ENCODE results near the gene API5. TPM values are rescaled to one million over a fixed set of nuclear protein-coding genes. Genes with fewer than 3 reads are reported as not detected.

Gene API5
- total RNA-seq, 2 experiments from 2014 or later = 139 to 147 TPM

- Mint-ChIP-seq H3K4me1 (ENCODE audit: low read depth) (peaks cover 54% of the 10 kb centered on the region), H3K4me3 (no peak overlapping the region), H3K9me3 (no peaks in the 10 kb centered on the region), H3K36me3 (ENCODE audit: low read depth) (peaks cover 28% of the 10 kb centered on the region), H3K27me3 (ENCODE audit: low read depth) (no peaks in the 10 kb centered on the region), H3K27ac (no peak overlapping the region)
- no peak for DNase-seq
- CTCF ChIA-PET = interaction anchor here (0.9 kb wide), 1 partner anchor 9 kb away, joined by 3 read pairs; the partner anchor contains the start of gene TTC17
- intact Hi-C loops (cut with micrococcal nuclease) = no loop called here
Measured at GRCh38 chr11:43367382-43368178, 55.8 kb downstream of the API5 start.

DNA sequence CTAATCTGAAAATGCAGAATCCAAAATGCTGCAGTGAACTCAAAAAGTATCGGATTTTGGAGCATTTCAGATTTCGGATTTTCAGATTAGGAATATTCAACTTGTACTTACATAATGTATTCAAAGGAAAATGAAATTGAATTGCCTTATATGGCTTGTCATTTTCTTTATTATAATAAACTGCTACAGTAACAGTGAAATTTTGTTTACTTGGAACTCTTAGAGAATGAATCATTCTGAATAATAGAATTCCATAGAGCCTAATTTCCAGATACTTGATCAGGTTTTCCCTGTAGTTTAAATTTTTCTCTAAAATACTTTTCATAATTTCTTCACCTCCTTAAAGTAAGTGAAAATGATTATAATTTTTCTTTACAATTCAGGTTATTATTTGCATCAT is 64.3 kb downstream of the API5 start:
- no peaks in the 10 kb centered on the region for H3K27me3 Mint-ChIP-seq (ENCODE audit: low read depth)
- no peak overlapping the region for H3K27ac Mint-ChIP-seq

GRCh38 chr11:43376594-43376993 is 64.8 kb downstream of the API5 start:
- no peaks in the 10 kb centered on the region for H3K27me3 Mint-ChIP-seq (ENCODE audit: low read depth)
- CTCF ChIA-PET = interaction anchor here (0.6 kb wide), 1 partner anchor 16 kb away, joined by 3 read pairs; no protein-coding TSS in a partner anchor
- intact Hi-C loops (cut with micrococcal nuclease) = no loop called here
- peaks cover 15% of the 10 kb centered on the region for H3K4me1 Mint-ChIP-seq (ENCODE audit: low read depth)
- H3K27ac Mint-ChIP-seq = no peak overlapping the region
- H3K4me3 Mint-ChIP-seq = no peak overlapping the region
- H3K36me3 Mint-ChIP-seq (ENCODE audit: low read depth) = peaks cover 11% of the 10 kb centered on the region
- H3K9me3 Mint-ChIP-seq = no peaks in the 10 kb centered on the region
- no peak for DNase-seq

More for the DNA sequence above, 64.3 kb downstream of the API5 start:
- Mint-ChIP-seq H3K4me1 (ENCODE audit: low read depth) (peaks cover 17% of the 10 kb centered on the region), H3K9me3 (no peaks in the 10 kb centered on the region), H3K4me3 (no peak overlapping the region), H3K36me3 (ENCODE audit: low read depth) (peaks cover 11% of the 10 kb centered on the region)
- DNase-seq = no peak
- CTCF ChIA-PET = no interaction called here
- intact Hi-C loops (cut with micrococcal nuclease) = no loop called here

DNA sequence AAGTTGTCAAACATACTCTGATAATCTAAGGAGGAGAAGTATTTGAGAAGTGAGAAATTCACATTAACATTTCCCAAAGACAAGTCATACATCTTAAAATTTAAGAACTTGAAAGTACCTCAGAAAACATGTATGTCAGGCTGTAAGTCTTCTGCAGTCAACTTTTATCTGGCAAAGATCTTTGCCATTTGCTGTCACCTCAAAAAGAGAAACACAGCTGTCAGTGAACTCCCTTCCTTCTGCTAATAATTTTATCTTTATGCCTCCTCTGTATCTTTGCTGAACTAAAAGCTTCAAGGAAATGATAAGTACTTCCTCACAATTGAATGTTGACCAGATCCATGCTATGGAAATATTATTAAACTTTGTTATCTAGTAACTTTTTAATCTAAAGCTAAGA is 65.6 kb downstream of the API5 start:
- Mint-ChIP-seq H3K4me1 (ENCODE audit: low read depth) (peaks cover 15% of the 10 kb centered on the region), H3K9me3 (no peaks in the 10 kb centered on the region), H3K36me3 (ENCODE audit: low read depth) (peaks cover 14% of the 10 kb centered on the region), H3K4me3 (no peak overlapping the region), H3K27ac (no peak overlapping the region), H3K27me3 (ENCODE audit: low read depth) (no peaks in the 10 kb centered on the region)
- CTCF ChIA-PET = no interaction called here
- intact Hi-C loops (cut with micrococcal nuclease) = no loop called here
- DNase-seq = no peak

DNA sequence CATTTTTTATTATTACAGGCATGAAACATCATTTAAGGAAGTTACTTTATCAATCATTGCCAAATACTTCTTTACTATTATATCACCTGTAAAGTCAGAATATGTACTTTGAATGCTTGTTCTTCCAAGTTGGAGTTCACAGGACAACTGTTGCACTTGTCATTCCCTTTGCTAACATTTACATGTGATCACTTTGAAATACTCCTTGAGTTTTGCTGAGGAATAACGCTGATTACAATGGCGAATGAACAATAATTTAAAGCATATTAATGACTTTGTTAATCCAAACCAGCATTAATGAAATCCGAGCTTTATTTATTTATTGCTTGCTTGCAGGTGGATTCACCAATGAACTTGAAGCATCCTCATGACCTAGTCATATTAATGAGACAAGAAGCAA is 67.1 kb downstream of the API5 start:
- Mint-ChIP-seq H3K36me3 (ENCODE audit: low read depth) (peaks cover 14% of the 10 kb centered on the region), H3K27me3 (ENCODE audit: low read depth) (no peaks in the 10 kb centered on the region), H3K9me3 (no peaks in the 10 kb centered on the region), H3K27ac (no peak overlapping the region), H3K4me3 (no peak overlapping the region), H3K4me1 (ENCODE audit: low read depth) (peaks cover 15% of the 10 kb centered on the region)
- no peak for DNase-seq
- CTCF ChIA-PET = no interaction called here
- intact Hi-C loops (cut with micrococcal nuclease) = no loop called here

- Mint-ChIP-seq H3K36me3 (ENCODE audit: low read depth) (peaks cover 8% of the 10 kb centered on the region), H3K9me3 (no peaks in the 10 kb centered on the region), H3K4me3 (no peak overlapping the region), H3K27ac (no peak overlapping the region), H3K4me1 (ENCODE audit: low read depth) (peaks cover 4% of the 10 kb centered on the region), H3K27me3 (ENCODE audit: low read depth) (no peaks in the 10 kb centered on the region)
- CTCF ChIA-PET = interaction anchor here (1.5 kb wide), 1 partner anchor 70 kb away, joined by 3 read pairs; the partner anchor contains the start of gene API5
- intact Hi-C loops (cut with micrococcal nuclease) = no loop called here
- no peak for DNase-seq
Measured at GRCh38 chr11:43381802-43382201, 70.0 kb downstream of the API5 start.

- no peaks in the 10 kb centered on the region for H3K9me3 Mint-ChIP-seq
- H3K4me3 Mint-ChIP-seq = no peak overlapping the region
- no peak for DNase-seq
- H3K36me3 Mint-ChIP-seq (ENCODE audit: low read depth) = peaks cover 8% of the 10 kb centered on the region
- intact Hi-C loops (cut with micrococcal nuclease) = no loop called here
- H3K4me1 Mint-ChIP-seq (ENCODE audit: low read depth) = peaks cover 4% of the 10 kb centered on the region
- no peak overlapping the region for H3K27ac Mint-ChIP-seq
- CTCF ChIA-PET = no interaction called here
- H3K27me3 Mint-ChIP-seq (ENCODE audit: low read depth) = no peaks in the 10 kb centered on the region
Measured at GRCh38 chr11:43382614-43383013, 70.8 kb downstream of the API5 start.

GRCh38 chr11:43384393-43384792 is 72.6 kb downstream of the API5 start:
- Mint-ChIP-seq H3K27ac (no peak overlapping the region), H3K27me3 (ENCODE audit: low read depth) (no peaks in the 10 kb centered on the region), H3K9me3 (no peaks in the 10 kb centered on the region), H3K4me3 (no peak overlapping the region), H3K36me3 (ENCODE audit: low read depth) (peaks cover 12% of the 10 kb centered on the region), H3K4me1 (ENCODE audit: low read depth) (peaks cover 1% of the 10 kb centered on the region)
- intact Hi-C loops (cut with micrococcal nuclease) = no loop called here
- CTCF ChIA-PET = no interaction called here
- DNase-seq = no peak

GRCh38 chr11:43392713-43393112 is 80.9 kb downstream of the API5 start:
- H3K4me3 Mint-ChIP-seq = no peak overlapping the region
- intact Hi-C loops (cut with micrococcal nuclease) = no loop called here
- no peak overlapping the region for H3K27ac Mint-ChIP-seq
- DNase-seq = no peak
- CTCF ChIA-PET = no interaction called here
- no peaks in the 10 kb centered on the region for H3K9me3 Mint-ChIP-seq
- no peaks in the 10 kb centered on the region for H3K27me3 Mint-ChIP-seq (ENCODE audit: low read depth)
- H3K4me1 Mint-ChIP-seq (ENCODE audit: low read depth) = peaks cover 23% of the 10 kb centered on the region
- H3K36me3 Mint-ChIP-seq (ENCODE audit: low read depth) = peaks cover 46% of the 10 kb centered on the region

GRCh38 chr11:43393765-43394355 is 82.1 kb downstream of the API5 start:
- Mint-ChIP-seq H3K27ac (no peak overlapping the region), H3K27me3 (ENCODE audit: low read depth) (no peaks in the 10 kb centered on the region), H3K4me3 (no peak overlapping the region), H3K4me1 (ENCODE audit: low read depth) (peaks cover 30% of the 10 kb centered on the region), H3K9me3 (no peaks in the 10 kb centered on the region), H3K36me3 (ENCODE audit: low read depth) (peaks cover 53% of the 10 kb centered on the region)
- intact Hi-C loops (cut with micrococcal nuclease) = no loop called here
- CTCF ChIA-PET = no interaction called here
- DNase-seq = no peak

Other genes with a start within 250 kb of the API5 start
- 10 to 100 TPM; 57.1 to 64.3 TPM for gene TTC17, start 46.9 kb downstream of the API5 start, total RNA-seq

All from activated naive CD4-positive, alpha-beta T cell treated with anti-CD3 and anti-CD28 coated beads for 36 hours (primary cell).